Left ventricle myocardium inferior (tissue), 1 donor: Measurements from ENCODE around the gene NTMT1. TPM values are rescaled to one million over a fixed set of nuclear protein-coding genes. Genes with fewer than 3 reads are reported as not detected.
A peak's percentile ranks its signal among the peaks of the same experiment; 100 is the strongest.

Source experiments
- DNase-seq: peaks from one replicate; pipeline ENCODE4 v3.0.0-alpha.2; 2020
- H3K27ac ChIP-seq: fragments of 200-600 bp; replicated peaks from 2 replicates; pipeline ENCODE4 v1.8.0; 2021
- H3K27me3 ChIP-seq: fragments of 200-600 bp; 2 replicates; pipeline ENCODE4 v1.8.0; 2021; ENCODE audit warnings: low read depth
- H3K36me3 ChIP-seq: fragments of 200-600 bp; 2 replicates; pipeline ENCODE4 v1.8.0; 2021
- H3K4me1 ChIP-seq: fragments of 200-600 bp; 2 replicates; pipeline ENCODE4 v1.8.0; 2021
- H3K4me3 ChIP-seq: fragments of 200-600 bp; 2 replicates; pipeline ENCODE4 v1.8.0; 2021; ENCODE audit warnings: mild to moderate bottlenecking, moderate library complexity
- H3K9me3 ChIP-seq: fragments of 200-600 bp; replicated peaks from 2 replicates; pipeline ENCODE4 v1.8.0; 2021
- CTCF ChIP-seq: fragments of 200-600 bp; IDR thresholded peaks from 2 replicates; pipeline ENCODE4 v1.8.0; 2021; ENCODE audit warnings: antibody characterized with exemption, mild to moderate bottlenecking, borderline replicate concordance
- intact Hi-C: fragments of 100-400 bp; cut with micrococcal nuclease; formaldehyde crosslinking; loops from one replicate; pipeline ENCODE4 v1.11.0; 2022
- total RNA-seq: library from RNA; stranded (reverse); fragmentation: NEBNext Ultra II Directional; extraction: Animal tissue kit (Norgen Biotek cat#: 25700); gene quantifications from one replicate; pipeline ENCODE4 v1.2.1, GENCODE V29; 2021
- donor health status: DM: no; HTN: yes; CAD: no; lungs with severe emphysema.

NTMT1 gene
- total RNA-seq, 1 donor from 2014 or later = 63.4 TPM

- Histone ChIP-seq H3K27me3 (peaks cover 80% of the 10 kb centered on the region), H3K36me3 (no peaks in the 10 kb centered on the region), H3K9me3 (no peaks in the 10 kb centered on the region), H3K4me1 (peaks cover 15% of the 10 kb centered on the region), H3K4me3 (peak overlapping the region; percentile 61), H3K27ac (no peak overlapping the region)
- no peak for DNase-seq
- no peak for TF ChIP-seq CTCF
- intact Hi-C loops = no loop called here
Measured at GRCh38 chr9:129665814-129666520, 40.0 kb downstream of the NTMT1 start.

- peak overlapping the region; percentile 61 for H3K4me3 ChIP-seq
- H3K27me3 ChIP-seq = peaks cover 76% of the 10 kb centered on the region
- no peaks in the 10 kb centered on the region for H3K9me3 ChIP-seq
- no peak for DNase-seq
- no peak overlapping the region for H3K27ac ChIP-seq
- no peak for TF ChIP-seq CTCF
- peaks cover 15% of the 10 kb centered on the region for H3K4me1 ChIP-seq
- intact Hi-C loops = no loop called here
- H3K36me3 ChIP-seq = no peaks in the 10 kb centered on the region
Measured at GRCh38 chr9:129666575-129666974, 40.6 kb downstream of the NTMT1 start.

- H3K4me1 ChIP-seq = peaks cover 15% of the 10 kb centered on the region
- no peak for DNase-seq
- no peaks in the 10 kb centered on the region for H3K9me3 ChIP-seq
- H3K4me3 ChIP-seq = no peak overlapping the region
- H3K36me3 ChIP-seq = no peaks in the 10 kb centered on the region
- peaks cover 74% of the 10 kb centered on the region for H3K27me3 ChIP-seq
- H3K27ac ChIP-seq = no peak overlapping the region
- intact Hi-C loops = no loop called here
- TF ChIP-seq CTCF = no peak
Measured at GRCh38 chr9:129667378-129667777, 41.4 kb downstream of the NTMT1 start.

- DNase-seq = no peak
Measured at GRCh38 chr9:129667850-129668249, 41.9 kb downstream of the NTMT1 start.

GRCh38 chr9:129669141-129669718 is 43.3 kb downstream of the NTMT1 start:
- H3K9me3 ChIP-seq = no peaks in the 10 kb centered on the region
- DNase-seq = no peak
- peaks cover 60% of the 10 kb centered on the region for H3K27me3 ChIP-seq
- H3K4me1 ChIP-seq = peaks cover 15% of the 10 kb centered on the region
- H3K4me3 ChIP-seq = no peak overlapping the region
- TF ChIP-seq CTCF = no peak
- intact Hi-C loops = no loop called here
- H3K36me3 ChIP-seq = no peaks in the 10 kb centered on the region
- no peak overlapping the region for H3K27ac ChIP-seq

More at GRCh38 chr9:129667850-129668249, 41.9 kb downstream of the NTMT1 start:
- H3K27ac ChIP-seq = no peak overlapping the region
- peaks cover 69% of the 10 kb centered on the region for H3K27me3 ChIP-seq
- no peaks in the 10 kb centered on the region for H3K9me3 ChIP-seq
- TF ChIP-seq CTCF = no peak
- intact Hi-C loops = no loop called here
- no peak overlapping the region for H3K4me3 ChIP-seq
- H3K4me1 ChIP-seq = peaks cover 15% of the 10 kb centered on the region
- no peaks in the 10 kb centered on the region for H3K36me3 ChIP-seq
